SU-DHL-6 (cell line): ENCODE measurements around the gene RBM25.

Experiments used
- EZH2phosphoT487 ChIP-seq: fragments of 200-600 bp; sonication (generic), shearing (Covaris generic); conservative IDR thresholded peaks from 2 replicates; pipeline ENCODE4 v1.6.1; 2018; ENCODE audit warnings: mild to moderate bottlenecking, antibody characterized with exemption, low read length, moderate library complexity, mixed read lengths
- TF ChIP-seq, protein P1 (sequence below): fragments of 200-600 bp; sonication (generic); IDR thresholded peaks from one replicate; pipeline ENCODE4 v1.5.1; 2017; ENCODE audit warnings: antibody characterized with exemption, mild to moderate bottlenecking, low read length, moderate library complexity; ENCODE audit not compliant: insufficient read depth, poor library complexity, severe bottlenecking

DNA sequence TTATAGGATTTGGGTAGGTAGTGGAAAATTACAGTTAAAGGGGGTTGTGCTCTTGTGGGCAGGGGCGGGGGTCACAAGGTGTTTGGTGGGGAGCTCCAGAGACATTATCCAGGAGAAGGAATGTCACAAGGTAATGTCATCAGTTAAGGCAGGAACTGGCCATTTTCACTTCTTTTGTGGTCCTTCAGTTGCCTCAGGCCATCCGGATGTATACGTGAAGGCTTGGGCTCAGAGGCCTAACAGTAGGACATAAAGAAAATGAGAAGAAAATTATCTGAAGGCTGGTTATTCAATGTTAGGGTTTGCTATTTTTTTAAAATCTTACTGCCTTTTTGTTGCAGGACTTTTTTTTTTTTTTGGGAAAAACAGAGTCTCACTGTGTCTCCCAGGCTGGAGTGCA, 75.5 kb downstream of the RBM25 start:
- TF ChIP-seq, protein P1, sequence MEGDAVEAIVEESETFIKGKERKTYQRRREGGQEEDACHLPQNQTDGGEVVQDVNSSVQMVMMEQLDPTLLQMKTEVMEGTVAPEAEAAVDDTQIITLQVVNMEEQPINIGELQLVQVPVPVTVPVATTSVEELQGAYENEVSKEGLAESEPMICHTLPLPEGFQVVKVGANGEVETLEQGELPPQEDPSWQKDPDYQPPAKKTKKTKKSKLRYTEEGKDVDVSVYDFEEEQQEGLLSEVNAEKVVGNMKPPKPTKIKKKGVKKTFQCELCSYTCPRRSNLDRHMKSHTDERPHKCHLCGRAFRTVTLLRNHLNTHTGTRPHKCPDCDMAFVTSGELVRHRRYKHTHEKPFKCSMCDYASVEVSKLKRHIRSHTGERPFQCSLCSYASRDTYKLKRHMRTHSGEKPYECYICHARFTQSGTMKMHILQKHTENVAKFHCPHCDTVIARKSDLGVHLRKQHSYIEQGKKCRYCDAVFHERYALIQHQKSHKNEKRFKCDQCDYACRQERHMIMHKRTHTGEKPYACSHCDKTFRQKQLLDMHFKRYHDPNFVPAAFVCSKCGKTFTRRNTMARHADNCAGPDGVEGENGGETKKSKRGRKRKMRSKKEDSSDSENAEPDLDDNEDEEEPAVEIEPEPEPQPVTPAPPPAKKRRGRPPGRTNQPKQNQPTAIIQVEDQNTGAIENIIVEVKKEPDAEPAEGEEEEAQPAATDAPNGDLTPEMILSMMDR = no peak
- TF ChIP-seq EZH2phosphoT487 = no peak
